Measurements from ENCODE around the gene NPAS3. TPM values are rescaled to one million over a fixed set of nuclear protein-coding genes. Genes with fewer than 3 reads are reported as not detected.

Gene NPAS3
- total and polyA plus RNA-seq, 2 donors (not counting 3 experiments of a cell fraction or from before 2014, with no cell fraction given), result 0.10 to 0.13 TPM

DNA sequence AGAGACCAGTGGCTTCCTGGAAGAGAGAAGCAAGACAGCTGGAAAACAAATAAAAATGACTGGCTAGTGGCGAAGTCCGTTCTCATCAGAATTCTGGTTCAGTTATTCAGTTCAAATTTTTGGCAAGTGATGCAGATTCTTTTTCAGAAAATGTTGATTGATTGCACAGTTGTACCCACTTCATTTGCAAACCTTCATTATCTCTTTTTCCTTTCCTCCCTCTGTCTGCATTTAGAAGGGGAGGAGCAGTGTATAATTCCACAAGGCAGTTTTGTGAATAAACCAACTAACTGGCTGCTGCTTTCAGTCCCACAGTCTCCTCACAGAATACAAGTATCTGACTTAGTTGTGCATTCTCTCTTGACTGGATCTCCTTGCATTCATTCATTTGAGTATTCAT lies 417.5 kb downstream of the NPAS3 start:
- DNase-seq (ENCODE audit: low read depth, low spot score), result no peak
- intact Hi-C loops (cut with micrococcal nuclease) (no loop called here), dilution Hi-C loops (cut with MboI; ENCODE audit: extremely low pct_ligation_motif_present, low sequenced_read_pairs) (no loop called here)
- Histone ChIP-seq H3K27ac (ENCODE audit: insufficient read depth, low read depth, low read length) (no peak overlapping the region), H3K4me3 (replicated peaks in 1 of 3; ENCODE audit: insufficient read depth in 1 of 3, low read depth in 1 of 3, low read length in 3 of 3) (no peak overlapping the region), H3K9me1 (replicated peaks; ENCODE audit: control insufficient read depth, extremely low read depth, insufficient read depth, low read length) (no peaks in the 10 kb centered on the region), H3K4me1 (ENCODE audit: control insufficient read depth, extremely low read depth, insufficient read depth, low read length) (no peaks in the 10 kb centered on the region), H3K4me2 (ENCODE audit: insufficient read depth, low read length) (no peak overlapping the region), H3K27me3 (ENCODE audit: control insufficient read depth in 2 of 2, insufficient read depth in 2 of 2, low read length in 2 of 2) (no peaks in the 10 kb centered on the region), H4K20me1 (replicated peaks; ENCODE audit: control insufficient read depth, extremely low read depth, insufficient read depth, low read length) (no peaks in the 10 kb centered on the region), H3K9me3 (replicated peaks; ENCODE audit: control insufficient read depth, insufficient read depth, low read length) (no peaks in the 10 kb centered on the region), H3K79me2 (ENCODE audit: control insufficient read depth, insufficient read depth, low read length) (no peaks in the 10 kb centered on the region), H3K36me3 (ENCODE audit: control insufficient read depth in 2 of 2, extremely low read depth in 1 of 2, insufficient read depth in 2 of 2, low read length in 2 of 2) (no peaks in the 10 kb centered on the region), H3K9ac (replicated peaks; ENCODE audit: extremely low read depth, insufficient read depth, low read length) (no peak overlapping the region), H2AFZ (ENCODE audit: low read depth, low read length) (no peak overlapping the region)
- ChIA-PET CTCF (no interaction called here), POLR2A (no interaction called here)
- TF ChIP-seq GATA2 (IDR thresholded peaks at IDR 0.05; ENCODE audit: insufficient read depth, insufficient read length, low read depth, low read length) (no peak), POLR2A (IDR thresholded peaks at IDR 0.05; ENCODE audit: low read depth, low read length) (no peak), EZH2 (IDR thresholded peaks at IDR 0.05; ENCODE audit: borderline replicate concordance, low read depth, low read length, severe bottlenecking) (no peak), JUN (IDR thresholded peaks at IDR 0.05; ENCODE audit: borderline replicate concordance, insufficient read depth, insufficient read length, low read depth) (no peak), FOS (IDR thresholded peaks at IDR 0.05; ENCODE audit: borderline replicate concordance, insufficient read depth, low read length) (no peak), MYC (IDR thresholded peaks at IDR 0.05; ENCODE audit: low read depth, low read length) (no peak), POLR2AphosphoS5 (IDR thresholded peaks at IDR 0.05; ENCODE audit: insufficient read depth, low read depth, low read length) (no peak)
- TF ChIP-seq, protein P1, sequence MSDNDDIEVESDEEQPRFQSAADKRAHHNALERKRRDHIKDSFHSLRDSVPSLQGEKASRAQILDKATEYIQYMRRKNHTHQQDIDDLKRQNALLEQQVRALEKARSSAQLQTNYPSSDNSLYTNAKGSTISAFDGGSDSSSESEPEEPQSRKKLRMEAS (IDR thresholded peaks at IDR 0.05; ENCODE audit: insufficient read depth, insufficient read length), result no peak
- TF ChIP-seq, protein P2, sequence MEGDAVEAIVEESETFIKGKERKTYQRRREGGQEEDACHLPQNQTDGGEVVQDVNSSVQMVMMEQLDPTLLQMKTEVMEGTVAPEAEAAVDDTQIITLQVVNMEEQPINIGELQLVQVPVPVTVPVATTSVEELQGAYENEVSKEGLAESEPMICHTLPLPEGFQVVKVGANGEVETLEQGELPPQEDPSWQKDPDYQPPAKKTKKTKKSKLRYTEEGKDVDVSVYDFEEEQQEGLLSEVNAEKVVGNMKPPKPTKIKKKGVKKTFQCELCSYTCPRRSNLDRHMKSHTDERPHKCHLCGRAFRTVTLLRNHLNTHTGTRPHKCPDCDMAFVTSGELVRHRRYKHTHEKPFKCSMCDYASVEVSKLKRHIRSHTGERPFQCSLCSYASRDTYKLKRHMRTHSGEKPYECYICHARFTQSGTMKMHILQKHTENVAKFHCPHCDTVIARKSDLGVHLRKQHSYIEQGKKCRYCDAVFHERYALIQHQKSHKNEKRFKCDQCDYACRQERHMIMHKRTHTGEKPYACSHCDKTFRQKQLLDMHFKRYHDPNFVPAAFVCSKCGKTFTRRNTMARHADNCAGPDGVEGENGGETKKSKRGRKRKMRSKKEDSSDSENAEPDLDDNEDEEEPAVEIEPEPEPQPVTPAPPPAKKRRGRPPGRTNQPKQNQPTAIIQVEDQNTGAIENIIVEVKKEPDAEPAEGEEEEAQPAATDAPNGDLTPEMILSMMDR (IDR thresholded peaks at IDR 0.05; ENCODE audit: extremely low read depth in 1 of 2, insufficient read depth in 1 of 2, low read depth in 1 of 2, low read length in 2 of 2), result no peak
- FAIRE-seq, result no peak
- no TSS peak for BruUV-seq (replicated peaks)

Measured in endothelial cell of umbilical vein (primary cell).